ENCODE results near the gene KLF9.

GRCh38 chr9:70421272-70422180, 7.1 kb upstream of the KLF9 start:
- TF ChIP-seq JAZF1 (CRISPR knock-in tag; IDR thresholded peaks at IDR 0.05), result no peak
- TF ChIP-seq HMGXB4 (CRISPR knock-in tag; IDR thresholded peaks at IDR 0.05), result no peak

Data from WTC11 (cell line).